HG03521 (cell line): ENCODE data around the gene STXBP6.
"Not testable (repeated sequence)": the region's sequence is repeated elsewhere in the genome, so short reads cannot be mapped to it uniquely, and the experiment has no call there.

Source experiments
- ATAC-seq: cut with Tn5 transposase; IDR thresholded peaks from one replicate; pipeline ENCODE4 v1.9.1; 2021; ENCODE audit warnings: mild to moderate bottlenecking, moderate library complexity; ENCODE audit not compliant: unreplicated experiment

The STXBP6 gene

GRCh38 chr14:24839617-24840203, 210.2 kb downstream of the STXBP6 start:
- no peak for ATAC-seq

GRCh38 chr14:24838945-24839616, 210.9 kb downstream of the STXBP6 start:
- ATAC-seq, result no peak

GRCh38 chr14:24837280-24838046, 212.5 kb downstream of the STXBP6 start:
- no peak for ATAC-seq

GRCh38 chr14:24836324-24836723, 213.6 kb downstream of the STXBP6 start:
- not testable (repeated sequence) for ATAC-seq

GRCh38 chr14:24834956-24835355, 215.0 kb downstream of the STXBP6 start:
- ATAC-seq, result no peak

GRCh38 chr14:24833385-24833784, 216.6 kb downstream of the STXBP6 start:
- ATAC-seq, result no peak

- ATAC-seq, result no peak
Observed at GRCh38 chr14:24831677-24832076, 218.3 kb downstream of the STXBP6 start.

- ATAC-seq, result no peak
Observed at GRCh38 chr14:24829862-24830261, 220.1 kb downstream of the STXBP6 start.

- no peak for ATAC-seq
Observed at GRCh38 chr14:24828486-24828885, 221.5 kb downstream of the STXBP6 start.

- ATAC-seq, result no peak
Observed at GRCh38 chr14:24826390-24826789, 223.6 kb downstream of the STXBP6 start.

- ATAC-seq, result no peak
Observed at GRCh38 chr14:24820616-24821015, 229.3 kb downstream of the STXBP6 start.

GRCh38 chr14:24818823-24819341, 231.1 kb downstream of the STXBP6 start:
- ATAC-seq, result no peak

- no peak for ATAC-seq
Observed at GRCh38 chr14:24818058-24818822, 231.7 kb downstream of the STXBP6 start.

- ATAC-seq, result no peak
Observed at GRCh38 chr14:24817212-24818057, 232.5 kb downstream of the STXBP6 start.

GRCh38 chr14:24816929-24817211, 233.1 kb downstream of the STXBP6 start:
- no peak for ATAC-seq

GRCh38 chr14:24816011-24816928, 233.7 kb downstream of the STXBP6 start:
- no peak for ATAC-seq

- no peak for ATAC-seq
Observed at GRCh38 chr14:24815543-24815942, 234.4 kb downstream of the STXBP6 start.

- ATAC-seq, result no peak
Observed at GRCh38 chr14:24814944-24815343, 235.0 kb downstream of the STXBP6 start.

- ATAC-seq, result no peak
Observed at GRCh38 chr14:24814346-24814745, 235.6 kb downstream of the STXBP6 start.
